ENCODE measurements around the gene COBL. TPM values are rescaled to one million over a fixed set of nuclear protein-coding genes. Genes with fewer than 3 reads are reported as not detected.

The COBL gene
- total and polyA plus RNA-seq, 2 donors (not counting 3 experiments of a cell fraction or from before 2014, with no cell fraction given): 0.11 TPM; not detected in 1

DNA sequence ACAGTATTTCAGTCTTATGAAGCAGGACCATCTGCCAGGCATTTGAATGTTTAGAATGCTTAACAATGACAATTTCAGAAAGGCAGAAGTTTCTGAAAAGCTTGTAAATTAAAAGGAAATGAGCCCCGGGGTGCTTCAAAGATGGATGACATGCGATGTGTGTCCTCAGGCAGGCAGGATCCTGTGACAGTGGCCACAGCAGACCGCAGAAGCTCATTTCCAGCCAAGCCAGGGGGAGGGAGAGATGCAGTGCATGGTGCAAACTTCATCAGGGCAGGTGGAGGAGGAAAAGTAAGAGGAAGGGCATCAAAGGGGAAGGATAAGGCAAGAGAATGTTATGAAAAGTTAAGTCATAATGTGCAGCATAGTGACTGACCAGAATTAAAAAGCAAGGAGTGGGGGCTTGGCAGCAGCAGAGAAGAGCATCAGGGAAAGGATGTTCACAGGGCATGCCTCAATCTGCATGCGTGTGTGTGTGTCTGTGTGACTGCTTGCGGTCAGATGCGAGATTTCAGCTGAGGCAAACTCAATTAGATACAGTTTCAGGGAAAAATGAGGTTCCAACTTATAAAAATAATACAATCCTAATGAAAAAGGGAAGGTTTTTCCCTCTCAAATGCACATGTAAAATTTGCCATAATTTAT is 173.7 kb downstream of the COBL start:
- CTCF ChIA-PET: interaction anchor here (1.1 to 4.2 kb wide), 11 partner anchors 9 to 937 kb away, joined by 3 to 104 read pairs (median 29); no protein-coding TSS in a partner anchor
- Histone ChIP-seq H3K9me3 (replicated peaks; ENCODE audit: control insufficient read depth, insufficient read depth, low read length) (no peaks in the 10 kb centered on the region), H3K4me2 (ENCODE audit: insufficient read depth, low read length) (no peak overlapping the region), H3K9ac (replicated peaks; ENCODE audit: extremely low read depth, insufficient read depth, low read length) (no peak overlapping the region), H2AFZ (ENCODE audit: low read depth, low read length) (no peak overlapping the region), H3K4me1 (ENCODE audit: control insufficient read depth, extremely low read depth, insufficient read depth, low read length) (peaks cover 27% of the 10 kb centered on the region), H3K4me3 (replicated peaks in 1 of 3; ENCODE audit: insufficient read depth in 1 of 3, low read depth in 1 of 3, low read length in 3 of 3) (no peak overlapping the region), H3K36me3 (ENCODE audit: control insufficient read depth in 2 of 2, extremely low read depth in 1 of 2, insufficient read depth in 2 of 2, low read length in 2 of 2) (no peaks in the 10 kb centered on the region), H3K27ac (ENCODE audit: insufficient read depth, low read depth, low read length) (no peak overlapping the region), H3K9me1 (replicated peaks; ENCODE audit: control insufficient read depth, extremely low read depth, insufficient read depth, low read length) (no peaks in the 10 kb centered on the region), H3K27me3 (ENCODE audit: control insufficient read depth in 2 of 2, insufficient read depth in 2 of 2, low read length in 2 of 2) (peaks cover 0 to 2% of the 10 kb centered on the region in 2 experiments), H4K20me1 (replicated peaks; ENCODE audit: control insufficient read depth, extremely low read depth, insufficient read depth, low read length) (no peaks in the 10 kb centered on the region), H3K79me2 (ENCODE audit: control insufficient read depth, insufficient read depth, low read length) (no peaks in the 10 kb centered on the region)
- dilution Hi-C loops (cut with MboI; ENCODE audit: extremely low pct_ligation_motif_present, low sequenced_read_pairs): no loop called here
- no TSS peak for BruUV-seq (replicated peaks)
- intact Hi-C loops (cut with micrococcal nuclease): loop anchor here (5.0 kb wide), 2 partner anchors 141 to 546 kb away; no protein-coding TSS in a partner anchor
- DNase-seq (ENCODE audit: low read depth, low spot score) (no peak), FAIRE-seq (no peak)
- POLR2A ChIA-PET: interaction anchor here (0.6 kb wide), 1 partner anchor 143 kb away, joined by 3 read pairs; no protein-coding TSS in a partner anchor
- TF ChIP-seq MYC (IDR thresholded peaks at IDR 0.05; ENCODE audit: low read depth, low read length): no peak
- TF ChIP-seq EZH2 (IDR thresholded peaks at IDR 0.05; ENCODE audit: borderline replicate concordance, low read depth, low read length, severe bottlenecking): no peak
- no peak for TF ChIP-seq FOS (IDR thresholded peaks at IDR 0.05; ENCODE audit: borderline replicate concordance, insufficient read depth, low read length)
- no peak for TF ChIP-seq GATA2 (IDR thresholded peaks at IDR 0.05; ENCODE audit: insufficient read depth, insufficient read length, low read depth, low read length)
- TF ChIP-seq POLR2AphosphoS5 (IDR thresholded peaks at IDR 0.05; ENCODE audit: insufficient read depth, low read depth, low read length): no peak

DNA sequence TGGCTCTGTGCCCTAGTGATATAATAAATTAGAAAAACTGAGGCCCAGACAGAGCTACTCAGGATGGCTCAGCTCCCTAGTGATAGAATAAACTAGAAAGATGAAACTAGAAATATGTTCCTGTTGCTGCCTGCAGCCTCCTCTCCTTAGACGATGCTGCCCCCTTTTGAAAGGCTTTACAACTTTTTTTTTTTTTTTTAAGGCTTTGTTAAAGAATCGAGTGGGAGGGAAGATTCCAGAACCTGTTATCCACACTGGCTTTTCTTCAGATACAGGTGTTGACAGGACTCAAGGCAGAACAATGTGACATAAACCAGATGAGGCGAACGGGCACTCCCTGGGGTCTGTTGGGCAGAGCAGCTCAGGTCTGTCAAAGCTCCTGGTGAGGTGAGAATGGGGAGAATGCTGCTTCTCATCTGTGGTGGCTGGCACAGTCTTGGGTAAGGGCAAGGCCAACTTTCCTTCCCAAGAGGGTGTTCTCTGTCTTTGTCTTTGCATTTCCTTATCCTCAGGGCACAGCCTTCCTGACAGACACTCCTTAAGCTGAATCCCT is 175.1 kb downstream of the COBL start:
- Histone ChIP-seq H3K9me3 (replicated peaks; ENCODE audit: control insufficient read depth, insufficient read depth, low read length) (no peaks in the 10 kb centered on the region), H3K36me3 (ENCODE audit: control insufficient read depth in 2 of 2, extremely low read depth in 1 of 2, insufficient read depth in 2 of 2, low read length in 2 of 2) (no peaks in the 10 kb centered on the region), H3K79me2 (ENCODE audit: control insufficient read depth, insufficient read depth, low read length) (no peaks in the 10 kb centered on the region), H3K27ac (ENCODE audit: insufficient read depth, low read depth, low read length) (no peak overlapping the region), H3K9me1 (replicated peaks; ENCODE audit: control insufficient read depth, extremely low read depth, insufficient read depth, low read length) (no peaks in the 10 kb centered on the region), H2AFZ (ENCODE audit: low read depth, low read length) (peak overlapping the region; percentile 31), H3K4me3 (replicated peaks in 1 of 3; ENCODE audit: insufficient read depth in 1 of 3, low read depth in 1 of 3, low read length in 3 of 3) (no peak overlapping the region), H3K9ac (replicated peaks; ENCODE audit: extremely low read depth, insufficient read depth, low read length) (no peak overlapping the region), H3K4me2 (ENCODE audit: insufficient read depth, low read length) (no peak overlapping the region), H4K20me1 (replicated peaks; ENCODE audit: control insufficient read depth, extremely low read depth, insufficient read depth, low read length) (no peaks in the 10 kb centered on the region), H3K4me1 (ENCODE audit: control insufficient read depth, extremely low read depth, insufficient read depth, low read length) (peaks cover 27% of the 10 kb centered on the region), H3K27me3 (ENCODE audit: control insufficient read depth in 2 of 2, insufficient read depth in 2 of 2, low read length in 2 of 2) (peaks cover 0 to 2% of the 10 kb centered on the region in 2 experiments)
- peak; percentile 81 for DNase-seq (ENCODE audit: low read depth, low spot score)
- dilution Hi-C loops (cut with MboI; ENCODE audit: extremely low pct_ligation_motif_present, low sequenced_read_pairs): no loop called here
- FAIRE-seq: peak; percentile 82
- ChIA-PET CTCF (interaction anchor here (0.6 to 4.2 kb wide), 119 partner anchors 10 to 1062 kb away, joined by 3 to 104 read pairs (median 5); partner anchors contain the start of genes DDC and FIGNL1), POLR2A (no interaction called here)
- no TSS peak for BruUV-seq (replicated peaks)
- TF ChIP-seq, protein P1, sequence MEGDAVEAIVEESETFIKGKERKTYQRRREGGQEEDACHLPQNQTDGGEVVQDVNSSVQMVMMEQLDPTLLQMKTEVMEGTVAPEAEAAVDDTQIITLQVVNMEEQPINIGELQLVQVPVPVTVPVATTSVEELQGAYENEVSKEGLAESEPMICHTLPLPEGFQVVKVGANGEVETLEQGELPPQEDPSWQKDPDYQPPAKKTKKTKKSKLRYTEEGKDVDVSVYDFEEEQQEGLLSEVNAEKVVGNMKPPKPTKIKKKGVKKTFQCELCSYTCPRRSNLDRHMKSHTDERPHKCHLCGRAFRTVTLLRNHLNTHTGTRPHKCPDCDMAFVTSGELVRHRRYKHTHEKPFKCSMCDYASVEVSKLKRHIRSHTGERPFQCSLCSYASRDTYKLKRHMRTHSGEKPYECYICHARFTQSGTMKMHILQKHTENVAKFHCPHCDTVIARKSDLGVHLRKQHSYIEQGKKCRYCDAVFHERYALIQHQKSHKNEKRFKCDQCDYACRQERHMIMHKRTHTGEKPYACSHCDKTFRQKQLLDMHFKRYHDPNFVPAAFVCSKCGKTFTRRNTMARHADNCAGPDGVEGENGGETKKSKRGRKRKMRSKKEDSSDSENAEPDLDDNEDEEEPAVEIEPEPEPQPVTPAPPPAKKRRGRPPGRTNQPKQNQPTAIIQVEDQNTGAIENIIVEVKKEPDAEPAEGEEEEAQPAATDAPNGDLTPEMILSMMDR (IDR thresholded peaks at IDR 0.05; ENCODE audit: extremely low read depth in 1 of 2, insufficient read depth in 1 of 2, low read depth in 1 of 2, low read length in 2 of 2): peak; percentile 48 to 60
- no peak for TF ChIP-seq JUN (IDR thresholded peaks at IDR 0.05; ENCODE audit: borderline replicate concordance, insufficient read depth, insufficient read length, low read depth)
- no peak for TF ChIP-seq POLR2A (IDR thresholded peaks at IDR 0.05; ENCODE audit: low read depth, low read length)
- TF ChIP-seq EZH2 (IDR thresholded peaks at IDR 0.05; ENCODE audit: borderline replicate concordance, low read depth, low read length, severe bottlenecking): no peak
- TF ChIP-seq, protein P2, sequence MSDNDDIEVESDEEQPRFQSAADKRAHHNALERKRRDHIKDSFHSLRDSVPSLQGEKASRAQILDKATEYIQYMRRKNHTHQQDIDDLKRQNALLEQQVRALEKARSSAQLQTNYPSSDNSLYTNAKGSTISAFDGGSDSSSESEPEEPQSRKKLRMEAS (IDR thresholded peaks at IDR 0.05; ENCODE audit: insufficient read depth, insufficient read length): no peak
- intact Hi-C loops (cut with micrococcal nuclease): loop anchor here (1.0 to 5.0 kb wide), 11 partner anchors 72 to 936 kb away; partner anchors contain the start of gene GRB10
